GM19328 (cell line): ENCODE results near the gene GOLGA6L26.
"Not testable (repeated sequence)": the region's sequence is repeated elsewhere in the genome, so short reads cannot be mapped to it uniquely, and the experiment has no call there.

ENCODE experiments used
- ATAC-seq: cut with Tn5 transposase; IDR thresholded peaks from one replicate; pipeline ENCODE4 v1.9.1; 2021; ENCODE audit warnings: mild to moderate bottlenecking, moderate library complexity; ENCODE audit not compliant: unreplicated experiment

Gene GOLGA6L26

DNA sequence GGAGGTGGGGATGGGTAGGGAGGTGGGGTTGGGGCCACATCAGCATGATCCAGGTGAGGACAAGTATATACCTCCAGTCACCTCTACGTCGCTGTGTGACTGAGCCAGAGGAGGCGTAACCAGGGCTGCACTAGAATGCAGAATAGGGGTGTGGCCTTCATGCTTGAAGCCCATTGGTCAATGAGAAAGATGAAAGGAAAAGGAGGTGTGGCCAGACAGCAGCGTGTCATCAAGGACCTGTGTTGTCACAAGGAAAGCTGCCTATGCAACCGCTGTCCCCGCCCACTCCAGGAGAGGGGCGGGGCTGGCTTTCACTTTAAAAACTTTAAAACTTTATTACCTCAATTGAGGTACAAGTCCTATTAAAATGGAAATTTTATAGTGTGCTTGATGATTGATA lies at the start of gene GOLGA6L26:
Gene GOLGA6L26 (minus strand): TSS at position 101 of the 400 bp plus-strand sequence. CDS start 61 bp downstream, at position 40.
- ATAC-seq: not testable (repeated sequence)

- not testable (repeated sequence) for ATAC-seq
Observed at GRCh38 chr15:23381192-23381591, 47.2 kb upstream of the GOLGA6L26 start.

DNA sequence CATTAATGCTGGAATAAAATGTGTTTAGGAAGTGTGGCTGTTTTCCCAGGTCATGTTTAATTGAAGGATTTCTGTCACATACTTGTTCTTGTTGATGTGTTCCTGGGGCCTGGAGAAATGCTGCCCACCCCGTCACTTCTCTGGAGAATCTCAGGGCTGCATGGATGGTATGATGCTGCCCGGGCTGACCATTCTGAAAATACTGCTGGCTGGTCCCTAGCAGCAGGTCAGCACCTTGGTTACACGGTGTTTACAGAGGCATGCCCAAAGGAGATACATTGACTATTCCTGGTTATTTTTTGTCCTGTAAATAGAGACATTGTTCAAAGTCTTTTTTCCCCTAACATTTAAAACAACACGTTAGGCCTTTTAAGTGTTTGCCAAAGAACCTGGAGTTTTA lies 46.7 kb upstream of the GOLGA6L26 start:
- ATAC-seq: not testable (repeated sequence)

GRCh38 chr15:23378946-23379345 lies 45.0 kb upstream of the GOLGA6L26 start:
- ATAC-seq: not testable (repeated sequence)

- not testable (repeated sequence) for ATAC-seq
Observed at GRCh38 chr15:23374226-23374625, 40.2 kb upstream of the GOLGA6L26 start.

DNA sequence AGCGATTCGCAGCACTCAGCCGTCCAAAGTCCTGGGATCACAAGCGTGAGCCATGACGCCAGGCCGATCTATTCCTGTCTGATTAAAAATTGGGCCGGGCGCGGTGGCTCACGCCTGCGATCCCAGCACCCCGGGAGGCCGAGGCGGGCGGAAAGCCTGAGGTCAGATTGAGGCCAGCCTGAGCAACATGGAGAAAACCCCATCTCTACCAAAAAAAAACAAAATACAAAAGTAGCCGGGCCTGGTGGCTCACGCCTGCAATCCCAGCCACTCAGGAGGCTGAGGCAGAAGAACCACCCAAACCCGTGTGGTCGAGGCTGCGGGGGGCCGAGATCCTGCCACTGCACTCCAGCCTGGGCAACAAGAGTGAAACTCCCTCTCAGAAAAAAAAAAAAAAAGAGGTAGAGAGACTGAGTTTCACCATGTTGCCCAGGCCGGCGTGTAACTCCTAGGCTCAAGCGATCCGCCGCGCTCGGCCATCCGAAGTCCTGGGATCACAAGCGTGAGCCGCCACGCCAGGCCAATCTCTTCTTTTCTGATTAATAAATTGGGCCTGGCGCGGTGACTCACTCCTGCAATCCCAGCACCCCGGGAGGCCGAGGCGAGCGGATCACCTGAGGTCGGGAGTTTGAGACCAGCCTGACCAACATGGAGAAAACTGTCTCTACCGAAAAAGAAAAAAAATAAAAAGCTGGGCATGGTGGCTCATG lies 39.0 kb upstream of the GOLGA6L26 start:
- not testable (repeated sequence) for ATAC-seq

- ATAC-seq: no peak
Observed at GRCh38 chr15:23372284-23372683, 38.3 kb upstream of the GOLGA6L26 start.

DNA sequence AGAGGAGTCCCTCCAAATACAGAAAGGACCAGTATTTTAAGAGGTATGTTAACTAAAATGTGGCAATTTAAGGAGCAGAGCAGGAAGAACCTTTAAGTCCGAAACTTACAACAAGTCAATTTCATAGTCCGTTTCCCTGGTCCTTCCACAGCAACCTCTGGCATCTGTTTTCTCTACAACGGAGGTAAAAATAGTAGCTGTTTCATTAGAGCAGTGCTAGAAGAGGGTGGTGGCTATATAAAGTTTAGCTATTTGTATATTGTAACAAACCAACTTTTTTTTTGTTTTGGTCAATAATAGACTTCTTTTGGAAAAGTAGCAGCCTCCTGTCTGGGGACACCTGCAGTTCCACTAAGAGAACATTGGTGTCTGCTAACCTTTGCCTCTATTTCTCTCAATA lies 37.9 kb upstream of the GOLGA6L26 start:
- not testable (repeated sequence) for ATAC-seq

- not testable (repeated sequence) for ATAC-seq
Observed at GRCh38 chr15:23371134-23371533, 37.1 kb upstream of the GOLGA6L26 start.

- no peak for ATAC-seq
Observed at GRCh38 chr15:23370578-23370977, 36.6 kb upstream of the GOLGA6L26 start.

GRCh38 chr15:23364261-23364660 lies 30.3 kb upstream of the GOLGA6L26 start:
- not testable (repeated sequence) for ATAC-seq

DNA sequence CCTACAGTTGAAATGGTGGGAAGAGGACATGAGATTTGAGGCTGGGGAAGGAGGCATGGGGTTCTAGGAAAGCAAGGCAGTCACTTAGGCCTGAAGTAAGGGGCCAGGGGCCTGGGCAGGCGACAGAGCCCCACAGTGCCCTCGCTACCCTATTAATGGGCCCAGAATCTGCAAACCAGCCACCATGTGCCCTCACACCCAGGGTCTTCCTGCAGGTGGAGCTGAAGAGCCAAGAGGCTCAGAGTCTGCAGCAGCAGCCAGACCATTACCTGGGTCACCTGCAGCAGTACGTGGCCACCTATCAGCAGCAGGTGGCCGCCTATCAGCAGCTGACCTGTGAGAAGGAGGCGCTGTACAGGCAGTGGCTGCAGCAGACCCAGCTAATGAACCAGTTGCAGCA lies 28.6 kb upstream of the GOLGA6L26 start:
- ATAC-seq: not testable (repeated sequence)

- ATAC-seq: not testable (repeated sequence)
Observed at GRCh38 chr15:23354448-23354847, 20.5 kb upstream of the GOLGA6L26 start, which contains the start of gene GOLGA8S. GOLGA8S (plus strand) TSS chr15:23354748; CDS start chr15:23354810, 62 bp downstream.

- not testable (repeated sequence) for ATAC-seq
Observed at GRCh38 chr15:23311233-23311632, 22.8 kb downstream of the GOLGA6L26 start.

- ATAC-seq: not testable (repeated sequence)
Observed at GRCh38 chr15:23305921-23306320, 28.1 kb downstream of the GOLGA6L26 start.

DNA sequence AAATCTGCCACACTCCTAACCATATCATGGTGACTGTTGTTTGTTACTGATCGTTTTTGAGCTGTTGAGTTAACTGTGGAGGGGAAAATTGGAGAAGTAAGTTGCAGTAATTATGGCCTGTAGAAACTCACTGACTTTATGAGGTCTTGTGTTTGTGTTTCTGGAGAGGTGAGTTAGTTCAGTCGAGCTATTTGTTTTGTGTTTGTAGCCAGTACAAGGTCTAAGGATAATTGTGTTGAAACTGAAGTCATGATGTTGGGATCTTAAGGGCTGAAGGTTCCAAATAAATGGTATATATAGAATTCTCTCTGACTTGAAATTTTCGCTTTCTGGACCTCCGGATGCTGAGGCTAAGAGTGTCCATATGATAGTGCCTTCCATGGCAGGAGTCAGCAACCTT lies 29.2 kb downstream of the GOLGA6L26 start:
- not testable (repeated sequence) for ATAC-seq

DNA sequence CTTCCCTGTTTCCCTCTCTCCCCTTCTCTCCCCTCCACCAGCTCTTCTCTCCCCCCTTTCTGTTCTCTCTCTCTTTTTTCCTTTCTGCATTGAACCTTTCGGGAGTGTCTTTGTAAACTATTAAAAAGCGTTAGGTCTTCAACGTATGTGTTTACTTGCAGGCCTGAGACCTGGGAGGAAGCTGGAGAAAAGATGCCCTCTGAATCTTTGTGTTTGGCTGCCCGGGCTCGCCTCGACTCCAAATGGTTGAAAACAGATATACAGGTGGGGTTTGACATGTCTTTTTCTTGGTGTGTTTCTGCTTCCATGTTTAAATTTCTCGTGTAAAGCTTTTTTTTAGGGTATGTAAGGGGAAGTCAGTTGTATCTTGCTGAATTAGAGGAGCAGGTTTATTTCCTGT lies 29.7 kb downstream of the GOLGA6L26 start:
- not testable (repeated sequence) for ATAC-seq

DNA sequence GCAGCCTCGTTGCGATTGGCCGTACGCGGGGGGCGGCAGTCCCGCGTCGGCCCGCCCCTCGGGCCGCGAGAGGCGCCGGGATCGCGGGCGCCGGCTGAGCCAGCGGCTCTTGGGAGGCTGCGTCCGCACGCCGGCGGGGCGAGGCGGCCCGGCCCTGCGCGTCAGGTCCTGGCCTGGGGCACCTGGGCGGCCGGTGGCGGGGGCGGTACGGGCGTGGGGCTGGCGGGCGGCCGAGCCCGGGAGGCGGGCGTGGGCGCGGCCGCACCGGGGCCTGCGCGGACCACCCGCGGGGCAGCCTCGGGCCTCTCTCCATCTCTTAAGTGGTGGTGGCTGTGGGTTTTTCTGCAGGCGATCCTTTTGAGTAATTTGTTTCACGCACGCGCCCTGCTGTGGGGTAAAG lies 30.3 kb downstream of the GOLGA6L26 start:
- ATAC-seq: not testable (repeated sequence)

DNA sequence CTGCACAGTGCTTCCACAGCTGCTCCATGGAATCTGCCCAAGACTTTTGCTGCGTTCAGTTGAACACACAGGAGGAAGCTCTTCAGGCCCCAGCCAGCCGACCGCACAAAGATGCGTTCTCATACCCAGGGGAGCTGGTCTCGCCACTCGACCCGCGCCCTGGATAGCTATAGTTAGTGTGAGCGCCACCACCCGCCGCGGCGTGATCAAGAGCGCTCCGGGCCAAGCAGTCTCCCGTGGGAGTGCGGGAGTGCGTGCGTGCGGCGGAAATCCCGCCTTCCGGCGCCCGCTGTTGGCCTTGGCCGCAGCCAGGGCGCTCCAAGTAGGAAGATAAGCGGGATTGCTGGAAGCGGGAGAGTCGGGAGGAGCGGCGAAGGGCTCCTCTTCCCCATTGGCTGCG lies 30.8 kb downstream of the GOLGA6L26 start:
- not testable (repeated sequence) for ATAC-seq
